ENCODE results near the gene SYT12. TPM values are rescaled to one million over a fixed set of nuclear protein-coding genes. Genes with fewer than 3 reads are reported as not detected.

SYT12 gene
- total and polyA plus RNA-seq, 7 experiments from 2014 or later: not detected

GRCh38 chr11:67062526-67063373 is 39.8 kb downstream of the SYT12 start:
- H3K9me3 Mint-ChIP-seq: peaks cover 0 to 1% (median 0%) of the 10 kb centered on the region in 11 donors
- H3K27ac ChIP-seq (ENCODE audit: low read depth, low read length): no peak overlapping the region
- no peak overlapping the region for H3K4me3 Mint-ChIP-seq
- ChIA-PET POLR2A (no interaction called here), CTCF (no interaction called here)
- no peaks in the 10 kb centered on the region for H3K36me3 Mint-ChIP-seq
- no peaks in the 10 kb centered on the region for H3K4me1 ChIP-seq (ENCODE audit: control insufficient read depth in 2 of 2, insufficient read depth in 2 of 2, low read length in 2 of 2)
- no peaks in the 10 kb centered on the region for H3K9me3 ChIP-seq (ENCODE audit: control insufficient read depth in 2 of 3, low read length in 3 of 3)
- H3K36me3 ChIP-seq (ENCODE audit: control insufficient read depth in 2 of 3, insufficient read depth in 3 of 3, low read length in 3 of 3): no peaks in the 10 kb centered on the region
- DNase-seq: no peak
- H3K4me3 ChIP-seq (ENCODE audit: low read length): no peak overlapping the region
- no peak for ATAC-seq
- intact Hi-C loops (cut with micrococcal nuclease): no loop called here
- H3K27ac Mint-ChIP-seq: no peak overlapping the region
- H3K27me3 ChIP-seq (ENCODE audit: control insufficient read depth in 2 of 2, insufficient read depth in 2 of 2, low read length in 2 of 2): no peaks in the 10 kb centered on the region
- H3K27me3 Mint-ChIP-seq: peaks cover 0 to 6% (median 0%) of the 10 kb centered on the region in 5 donors
- H3K4me1 Mint-ChIP-seq: no peaks in the 10 kb centered on the region

GRCh38 chr11:67066333-67066709 is 43.4 kb downstream of the SYT12 start:
- no peak for DNase-seq
- H3K9me3 Mint-ChIP-seq: peaks cover 0 to 1% (median 0%) of the 10 kb centered on the region in 11 donors
- H3K27me3 Mint-ChIP-seq: peaks cover 0 to 12% (median 0%) of the 10 kb centered on the region in 5 donors
- Histone ChIP-seq H3K4me3 (ENCODE audit: low read length) (no peak overlapping the region), H3K36me3 (ENCODE audit: control insufficient read depth in 2 of 3, insufficient read depth in 3 of 3, low read length in 3 of 3) (no peaks in the 10 kb centered on the region), H3K9me3 (ENCODE audit: control insufficient read depth in 2 of 3, low read length in 3 of 3) (no peaks in the 10 kb centered on the region), H3K27ac (ENCODE audit: low read depth, low read length) (no peak overlapping the region), H3K27me3 (ENCODE audit: control insufficient read depth in 2 of 2, insufficient read depth in 2 of 2, low read length in 2 of 2) (no peaks in the 10 kb centered on the region), H3K4me1 (ENCODE audit: control insufficient read depth in 2 of 2, insufficient read depth in 2 of 2, low read length in 2 of 2) (no peaks in the 10 kb centered on the region)
- H3K4me1 Mint-ChIP-seq: no peaks in the 10 kb centered on the region
- no peak overlapping the region for H3K27ac Mint-ChIP-seq
- H3K4me3 Mint-ChIP-seq: peak overlapping the region in 1 of 10 donors; percentile 45
- ChIA-PET POLR2A (interaction anchor here (1.0 kb wide), 1 partner anchor 123 kb away, joined by 3 read pairs; no protein-coding TSS in a partner anchor), CTCF (no interaction called here)
- no peaks in the 10 kb centered on the region for H3K36me3 Mint-ChIP-seq
- intact Hi-C loops (cut with micrococcal nuclease): no loop called here
- no peak for ATAC-seq

- Mint-ChIP-seq H3K27ac (no peak overlapping the region), H3K4me3 (peak overlapping the region in 9 of 10 donors; percentile 50 to 74 (median 63)), H3K9me3 (no peaks in the 10 kb centered on the region), H3K27me3 (peaks cover 0 to 15% (median 5%) of the 10 kb centered on the region in 5 donors), H3K36me3 (peaks cover 0 to 4% (median 0%) of the 10 kb centered on the region in 5 donors), H3K4me1 (peaks cover 0 to 11% (median 4%) of the 10 kb centered on the region in 7 donors)
- Histone ChIP-seq H3K36me3 (ENCODE audit: control insufficient read depth in 2 of 3, insufficient read depth in 3 of 3, low read length in 3 of 3) (no peaks in the 10 kb centered on the region), H3K4me1 (ENCODE audit: control insufficient read depth in 2 of 2, insufficient read depth in 2 of 2, low read length in 2 of 2) (no peaks in the 10 kb centered on the region), H3K9me3 (ENCODE audit: control insufficient read depth in 2 of 3, low read length in 3 of 3) (no peaks in the 10 kb centered on the region), H3K27me3 (ENCODE audit: control insufficient read depth in 2 of 2, insufficient read depth in 2 of 2, low read length in 2 of 2) (no peaks in the 10 kb centered on the region), H3K27ac (ENCODE audit: low read depth, low read length) (no peak overlapping the region), H3K4me3 (ENCODE audit: low read length) (peak overlapping the region; percentile 43)
- POLR2A ChIA-PET: interaction anchor here (1.1 kb wide), 1 partner anchor 48 kb away, joined by 3 read pairs; the partner anchor contains the start of gene KDM2A
- intact Hi-C loops (cut with micrococcal nuclease): loop anchor here (1.0 to 5.0 kb wide), 4 partner anchors 17 to 377 kb away; partner anchors contain the start of genes PC (in 1 of the 2) and SYT12 (in 1 of the 2)
- CTCF ChIA-PET: interaction anchor here (1.3 to 3.4 kb wide), 4 partner anchors 11 to 375 kb away, joined by 4 to 15 read pairs (median 8); no protein-coding TSS in a partner anchor
- DNase-seq (peak; percentile 42 to 81 (median 58)), ATAC-seq (peak; percentile 93)
These were observed 48.7 kb downstream of the SYT12 start for GRCh38 chr11:67071420-67072284.

- Mint-ChIP-seq H3K4me3 (no peak overlapping the region), H3K9me3 (no peaks in the 10 kb centered on the region), H3K4me1 (peaks cover 0 to 11% (median 4%) of the 10 kb centered on the region in 7 donors), H3K36me3 (peaks cover 0 to 4% (median 0%) of the 10 kb centered on the region in 5 donors), H3K27me3 (peaks cover 0 to 15% (median 5%) of the 10 kb centered on the region in 5 donors), H3K27ac (no peak overlapping the region)
- no peaks in the 10 kb centered on the region for H3K4me1 ChIP-seq (ENCODE audit: control insufficient read depth in 2 of 2, insufficient read depth in 2 of 2, low read length in 2 of 2)
- DNase-seq: no peak
- intact Hi-C loops (cut with micrococcal nuclease): loop anchor here in 1 of 2 donors (5.0 kb wide), 1 partner anchor 50 kb away; the partner anchor contains the start of gene SYT12
- no peaks in the 10 kb centered on the region for H3K9me3 ChIP-seq (ENCODE audit: control insufficient read depth in 2 of 3, low read length in 3 of 3)
- no peak overlapping the region for H3K27ac ChIP-seq (ENCODE audit: low read depth, low read length)
- POLR2A ChIA-PET: interaction anchor here (1.1 kb wide), 1 partner anchor 47 kb away, joined by 3 read pairs; the partner anchor contains the start of gene KDM2A
- H3K27me3 ChIP-seq (ENCODE audit: control insufficient read depth in 2 of 2, insufficient read depth in 2 of 2, low read length in 2 of 2): no peaks in the 10 kb centered on the region
- no peak overlapping the region for H3K4me3 ChIP-seq (ENCODE audit: low read length)
- H3K36me3 ChIP-seq (ENCODE audit: control insufficient read depth in 2 of 3, insufficient read depth in 3 of 3, low read length in 3 of 3): no peaks in the 10 kb centered on the region
- ATAC-seq: no peak
- CTCF ChIA-PET: interaction anchor here (1.3 to 3.4 kb wide), 3 partner anchors 10 to 100 kb away, joined by 4 to 15 read pairs (median 11); no protein-coding TSS in a partner anchor
These were observed 49.4 kb downstream of the SYT12 start for GRCh38 chr11:67072295-67072694.

GRCh38 chr11:67073908-67074307 is 51.0 kb downstream of the SYT12 start:
- H3K27me3 Mint-ChIP-seq: peaks cover 0 to 11% (median 5%) of the 10 kb centered on the region in 5 donors
- POLR2A ChIA-PET: interaction anchor here (0.6 kb wide), 2 partner anchors 21 to 103 kb away, joined by 3 read pairs; no protein-coding TSS in a partner anchor
- H3K4me1 ChIP-seq (ENCODE audit: control insufficient read depth in 2 of 2, insufficient read depth in 2 of 2, low read length in 2 of 2): no peaks in the 10 kb centered on the region
- no peak overlapping the region for H3K4me3 ChIP-seq (ENCODE audit: low read length)
- H3K4me3 Mint-ChIP-seq: no peak overlapping the region
- intact Hi-C loops (cut with micrococcal nuclease): loop anchor here in 1 of 2 donors (5.0 kb wide), 1 partner anchor 52 kb away; the partner anchor contains the start of gene SYT12
- peaks cover 0 to 4% (median 0%) of the 10 kb centered on the region in 5 donors for H3K36me3 Mint-ChIP-seq
- H3K27ac Mint-ChIP-seq: no peak overlapping the region
- H3K36me3 ChIP-seq (ENCODE audit: control insufficient read depth in 2 of 3, insufficient read depth in 3 of 3, low read length in 3 of 3): no peaks in the 10 kb centered on the region
- H3K9me3 ChIP-seq (ENCODE audit: control insufficient read depth in 2 of 3, low read length in 3 of 3): no peaks in the 10 kb centered on the region
- ATAC-seq (no peak), DNase-seq (no peak)
- peaks cover 0 to 11% (median 4%) of the 10 kb centered on the region in 7 donors for H3K4me1 Mint-ChIP-seq
- no peaks in the 10 kb centered on the region for H3K27me3 ChIP-seq (ENCODE audit: control insufficient read depth in 2 of 2, insufficient read depth in 2 of 2, low read length in 2 of 2)
- CTCF ChIA-PET: interaction anchor here (1.1 to 3.4 kb wide), 4 partner anchors 8 to 381 kb away, joined by 3 to 15 read pairs (median 7); no protein-coding TSS in a partner anchor
- no peaks in the 10 kb centered on the region for H3K9me3 Mint-ChIP-seq
- no peak overlapping the region for H3K27ac ChIP-seq (ENCODE audit: low read depth, low read length)

- no peak overlapping the region for H3K27ac Mint-ChIP-seq
- intact Hi-C loops (cut with micrococcal nuclease): no loop called here
- H3K9me3 Mint-ChIP-seq: no peaks in the 10 kb centered on the region
These were observed 53.3 kb downstream of the SYT12 start for GRCh38 chr11:67076202-67076601.

More at GRCh38 chr11:67076202-67076601, 53.3 kb downstream of the SYT12 start:
- Histone ChIP-seq H3K9me3 (ENCODE audit: control insufficient read depth in 2 of 3, low read length in 3 of 3) (no peaks in the 10 kb centered on the region), H3K36me3 (ENCODE audit: control insufficient read depth in 2 of 3, insufficient read depth in 3 of 3, low read length in 3 of 3) (no peaks in the 10 kb centered on the region), H3K4me3 (ENCODE audit: low read length) (no peak overlapping the region), H3K27ac (ENCODE audit: low read depth, low read length) (no peak overlapping the region), H3K4me1 (ENCODE audit: control insufficient read depth in 2 of 2, insufficient read depth in 2 of 2, low read length in 2 of 2) (no peaks in the 10 kb centered on the region), H3K27me3 (ENCODE audit: control insufficient read depth in 2 of 2, insufficient read depth in 2 of 2, low read length in 2 of 2) (no peaks in the 10 kb centered on the region)
- CTCF ChIA-PET: no interaction called here
- POLR2A ChIA-PET: interaction anchor here (0.8 kb wide), 1 partner anchor 43 kb away, joined by 3 read pairs; the partner anchor contains the start of gene KDM2A
- Mint-ChIP-seq H3K27me3 (peaks cover 0 to 6% (median 3%) of the 10 kb centered on the region in 5 donors), H3K4me1 (peaks cover 0 to 11% (median 4%) of the 10 kb centered on the region in 7 donors), H3K4me3 (no peak overlapping the region), H3K36me3 (peaks cover 0 to 4% (median 0%) of the 10 kb centered on the region in 5 donors)
- DNase-seq: no peak
- no peak for ATAC-seq

Measured in naive thymus-derived CD4-positive, alpha-beta T cell (primary cell).